ENCODE measurements around the gene IL17RD. TPM values are rescaled to one million over a fixed set of nuclear protein-coding genes. Genes with fewer than 3 reads are reported as not detected.
A peak's percentile ranks its signal among the peaks of the same experiment; 100 is the strongest.

IL17RD gene
- total RNA-seq, 1 donor from 2014 or later, result 2.9 TPM

- H3K4me3 Mint-ChIP-seq (ENCODE audit: unreplicated experiment), result no peak overlapping the region
- H3K9me3 Mint-ChIP-seq (ENCODE audit: unreplicated experiment), result no peaks in the 10 kb centered on the region
- no peak for DNase-seq (ENCODE audit: extremely low spot score, unreplicated experiment)
- H3K36me3 Mint-ChIP-seq (ENCODE audit: unreplicated experiment), result no peaks in the 10 kb centered on the region
- peak; percentile 13 for TF ChIP-seq CTCF (IDR thresholded peaks at IDR 0.05)
- peaks cover 34% of the 10 kb centered on the region for H3K4me1 Mint-ChIP-seq (ENCODE audit: unreplicated experiment)
- no peak overlapping the region for H3K27ac Mint-ChIP-seq (ENCODE audit: unreplicated experiment)
- H3K27me3 Mint-ChIP-seq (ENCODE audit: unreplicated experiment), result peaks cover 19% of the 10 kb centered on the region
These were observed 12.7 kb downstream of the IL17RD start for GRCh38 chr3:57152151-57153143.

DNA sequence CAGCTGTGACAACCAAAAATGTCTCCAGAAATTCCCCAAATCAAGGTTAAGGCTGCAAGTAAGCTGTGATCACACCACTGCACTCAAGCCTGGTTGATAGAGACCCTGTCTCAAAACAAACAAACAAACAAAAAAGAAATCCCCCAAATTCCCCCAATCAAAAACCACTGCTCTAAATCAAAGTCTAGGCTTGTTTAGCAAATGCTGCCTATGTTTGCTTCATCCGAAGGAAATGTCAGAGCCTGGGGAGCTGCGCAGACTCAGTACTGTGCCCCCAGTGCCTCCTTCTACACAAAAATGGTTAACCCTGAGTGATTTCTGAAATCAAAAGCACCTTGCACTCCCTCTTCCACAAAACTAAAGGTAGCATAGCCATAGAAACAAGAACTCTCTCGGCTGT, 13.4 kb downstream of the IL17RD start:
- Mint-ChIP-seq H3K4me1 (ENCODE audit: unreplicated experiment) (peaks cover 34% of the 10 kb centered on the region), H3K9me3 (ENCODE audit: unreplicated experiment) (no peaks in the 10 kb centered on the region)
- DNase-seq (ENCODE audit: extremely low spot score, unreplicated experiment), result no peak

GRCh38 chr3:57151021-57151449, 14.1 kb downstream of the IL17RD start:
- Mint-ChIP-seq H3K36me3 (ENCODE audit: unreplicated experiment) (no peaks in the 10 kb centered on the region), H3K4me1 (ENCODE audit: unreplicated experiment) (peaks cover 34% of the 10 kb centered on the region), H3K27me3 (ENCODE audit: unreplicated experiment) (peaks cover 19% of the 10 kb centered on the region), H3K27ac (ENCODE audit: unreplicated experiment) (peak overlapping the region; percentile 2), H3K4me3 (ENCODE audit: unreplicated experiment) (peak overlapping the region; percentile 7), H3K9me3 (ENCODE audit: unreplicated experiment) (no peaks in the 10 kb centered on the region)
- DNase-seq (ENCODE audit: extremely low spot score, unreplicated experiment), result no peak
- no peak for TF ChIP-seq CTCF (IDR thresholded peaks at IDR 0.05)

More for the DNA sequence above, 13.4 kb downstream of the IL17RD start:
- Mint-ChIP-seq H3K27ac (ENCODE audit: unreplicated experiment) (no peak overlapping the region), H3K27me3 (ENCODE audit: unreplicated experiment) (peaks cover 19% of the 10 kb centered on the region), H3K36me3 (ENCODE audit: unreplicated experiment) (no peaks in the 10 kb centered on the region), H3K4me3 (ENCODE audit: unreplicated experiment) (no peak overlapping the region)
- TF ChIP-seq CTCF (IDR thresholded peaks at IDR 0.05), result no peak

DNA sequence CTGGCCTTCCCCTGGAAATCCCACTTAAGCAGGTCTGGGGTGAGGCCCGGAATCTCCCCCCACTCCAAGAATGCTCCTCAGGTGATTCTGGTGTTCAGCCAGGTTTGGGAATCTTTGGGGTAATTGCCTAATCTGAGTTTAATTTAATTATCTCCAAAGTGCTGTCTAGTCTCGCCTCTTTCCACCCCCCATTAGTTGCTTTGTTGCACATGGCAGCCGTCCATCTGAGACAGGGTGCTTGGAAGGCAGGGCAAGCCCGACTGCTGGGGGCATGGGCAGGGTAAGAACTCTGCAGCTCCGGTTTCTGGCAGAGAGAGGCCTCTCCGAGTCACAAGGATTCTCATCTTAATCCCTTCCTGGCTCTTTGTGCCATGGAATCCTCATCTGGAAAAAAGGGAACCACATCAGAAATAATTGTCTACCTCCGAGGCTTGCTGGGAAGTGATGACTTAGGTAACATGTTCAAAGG, 15.0 kb downstream of the IL17RD start:
- H3K4me3 Mint-ChIP-seq (ENCODE audit: unreplicated experiment), result no peak overlapping the region
- peak overlapping the region; percentile 2 for H3K27ac Mint-ChIP-seq (ENCODE audit: unreplicated experiment)
- DNase-seq (ENCODE audit: extremely low spot score, unreplicated experiment), result no peak
- H3K9me3 Mint-ChIP-seq (ENCODE audit: unreplicated experiment), result no peaks in the 10 kb centered on the region
- H3K4me1 Mint-ChIP-seq (ENCODE audit: unreplicated experiment), result peaks cover 32% of the 10 kb centered on the region
- H3K36me3 Mint-ChIP-seq (ENCODE audit: unreplicated experiment), result no peaks in the 10 kb centered on the region
- peaks cover 14% of the 10 kb centered on the region for H3K27me3 Mint-ChIP-seq (ENCODE audit: unreplicated experiment)
- no peak for TF ChIP-seq CTCF (IDR thresholded peaks at IDR 0.05)

DNA sequence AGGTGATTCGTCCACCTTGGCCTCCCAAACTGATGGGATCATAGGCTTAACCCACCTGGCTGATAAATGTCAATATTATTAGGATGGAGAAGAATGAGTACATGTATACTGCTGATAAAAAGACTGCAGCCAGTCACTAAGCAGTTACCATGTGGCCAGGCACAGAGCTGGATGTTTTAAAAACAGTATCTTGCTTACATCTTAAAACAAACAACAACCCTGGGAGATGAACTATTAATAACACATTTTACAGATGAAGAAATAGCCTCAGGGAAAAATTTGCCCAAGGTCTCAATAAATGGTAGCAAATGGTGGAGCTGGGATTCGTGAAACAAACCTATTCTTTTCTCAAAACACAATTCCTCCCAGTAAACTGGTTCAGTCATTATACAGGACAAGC, 18.1 kb downstream of the IL17RD start:
- peaks cover 14% of the 10 kb centered on the region for H3K27me3 Mint-ChIP-seq (ENCODE audit: unreplicated experiment)
- H3K27ac Mint-ChIP-seq (ENCODE audit: unreplicated experiment), result no peak overlapping the region
- H3K36me3 Mint-ChIP-seq (ENCODE audit: unreplicated experiment), result no peaks in the 10 kb centered on the region
- DNase-seq (ENCODE audit: extremely low spot score, unreplicated experiment), result no peak
- H3K4me1 Mint-ChIP-seq (ENCODE audit: unreplicated experiment), result peaks cover 25% of the 10 kb centered on the region
- TF ChIP-seq CTCF (IDR thresholded peaks at IDR 0.05), result no peak
- no peak overlapping the region for H3K4me3 Mint-ChIP-seq (ENCODE audit: unreplicated experiment)
- H3K9me3 Mint-ChIP-seq (ENCODE audit: unreplicated experiment), result no peaks in the 10 kb centered on the region

Measured in osteocyte (in vitro differentiated cells).